Measurements from ENCODE around the gene SEMA5A.

- TF ChIP-seq POLR2A (IDR thresholded peaks at IDR 0.05; ENCODE audit: low read length) (no peak), GATA1 (IDR thresholded peaks at IDR 0.05; ENCODE audit: low read depth, low read length) (no peak)
Measured at GRCh38 chr5:9473624-9474023, 72.3 kb downstream of the SEMA5A start.

Measured in erythroblast (primary cell).